Glutamatergic neuron (in vitro differentiated cells): Measurements from ENCODE around the gene GYG1. TPM values are rescaled to one million over a fixed set of nuclear protein-coding genes. Genes with fewer than 3 reads are reported as not detected.

ENCODE experiments used
- DNase-seq: peaks from one replicate; pipeline ENCODE4 v3.0.0; 2022
- H3K27ac Mint-ChIP-seq: one replicate; pipeline ENCODE4 v1.8.0; 2020; ENCODE audit warnings: mild to moderate bottlenecking, mixed read lengths, inconsistent platforms; ENCODE audit not compliant: unreplicated experiment
- H3K27me3 Mint-ChIP-seq: one replicate; pipeline ENCODE4 v1.8.0; 2020; ENCODE audit warnings: mild to moderate bottlenecking, moderate library complexity, mixed read lengths, inconsistent platforms; ENCODE audit not compliant: unreplicated experiment
- H3K36me3 Mint-ChIP-seq: one replicate; pipeline ENCODE4 v1.8.0; 2020; ENCODE audit warnings: mild to moderate bottlenecking, mixed read lengths, inconsistent platforms; ENCODE audit not compliant: unreplicated experiment
- H3K4me1 Mint-ChIP-seq: one replicate; pipeline ENCODE4 v1.8.0; 2020; ENCODE audit warnings: mild to moderate bottlenecking, low read depth, mixed read lengths, inconsistent platforms; ENCODE audit not compliant: unreplicated experiment
- H3K4me3 Mint-ChIP-seq: one replicate; pipeline ENCODE4 v1.8.0; 2020; ENCODE audit warnings: mild to moderate bottlenecking, mixed read lengths, inconsistent platforms; ENCODE audit not compliant: unreplicated experiment
- H3K9me3 Mint-ChIP-seq: one replicate; pipeline ENCODE4 v1.8.0; 2020; ENCODE audit warnings: mild to moderate bottlenecking, moderate library complexity, mixed read lengths, inconsistent platforms; ENCODE audit not compliant: unreplicated experiment
- total RNA-seq: library from RNA; stranded (reverse); fragmentation: NEBNext Ultra II Directional; extraction: Animal tissue kit (Norgen Biotek cat#: 25700); gene quantifications from one replicate; pipeline ENCODE4 v1.2.1, GENCODE V29; 2021; ENCODE audit not compliant: unreplicated experiment
- TF ChIP-seq, protein P1 (sequence below): fragments of 200-600 bp; sonication (generic); IDR thresholded peaks from one replicate; pipeline ENCODE4 v1.5.0; 2021; ENCODE audit not compliant: partially characterized antibody, unreplicated experiment

Gene GYG1
- total RNA-seq, 1 donor from 2014 or later: 27.3 TPM

DNA sequence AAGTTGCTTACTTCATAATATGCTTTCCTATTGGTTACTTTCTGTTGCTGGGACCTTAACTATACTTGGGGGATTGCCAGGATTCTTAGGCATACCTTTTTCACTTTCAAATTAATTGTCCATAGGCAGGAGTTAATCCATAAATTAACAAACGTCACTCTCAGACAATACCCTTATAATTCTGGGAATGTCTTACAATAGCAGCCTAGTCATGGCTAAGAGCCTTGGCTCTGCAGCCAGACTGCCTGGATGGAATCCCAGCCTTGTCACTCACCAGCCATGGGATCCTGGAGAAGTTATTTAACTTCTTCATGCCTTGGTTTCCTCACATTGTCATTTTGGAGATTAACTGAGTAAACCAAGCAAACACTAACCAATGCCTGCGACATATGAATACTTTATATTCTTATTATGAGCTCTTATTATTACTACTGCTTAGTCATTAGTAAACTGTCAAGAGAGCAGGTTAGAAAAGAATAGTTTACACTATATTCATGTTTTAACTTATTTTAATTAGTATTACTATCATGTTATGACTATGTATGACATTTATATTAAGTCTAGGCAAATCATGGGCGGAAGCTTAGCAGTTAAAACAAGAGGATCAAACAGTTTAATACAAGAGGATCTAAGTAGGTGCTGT lies 29.0 kb downstream of the GYG1 start:
- Mint-ChIP-seq H3K4me3 (no peak overlapping the region), H3K27me3 (no peaks in the 10 kb centered on the region), H3K36me3 (peaks cover 22% of the 10 kb centered on the region), H3K9me3 (no peaks in the 10 kb centered on the region), H3K27ac (no peak overlapping the region), H3K4me1 (peaks cover 2% of the 10 kb centered on the region)
- DNase-seq: no peak
- TF ChIP-seq, protein P1, sequence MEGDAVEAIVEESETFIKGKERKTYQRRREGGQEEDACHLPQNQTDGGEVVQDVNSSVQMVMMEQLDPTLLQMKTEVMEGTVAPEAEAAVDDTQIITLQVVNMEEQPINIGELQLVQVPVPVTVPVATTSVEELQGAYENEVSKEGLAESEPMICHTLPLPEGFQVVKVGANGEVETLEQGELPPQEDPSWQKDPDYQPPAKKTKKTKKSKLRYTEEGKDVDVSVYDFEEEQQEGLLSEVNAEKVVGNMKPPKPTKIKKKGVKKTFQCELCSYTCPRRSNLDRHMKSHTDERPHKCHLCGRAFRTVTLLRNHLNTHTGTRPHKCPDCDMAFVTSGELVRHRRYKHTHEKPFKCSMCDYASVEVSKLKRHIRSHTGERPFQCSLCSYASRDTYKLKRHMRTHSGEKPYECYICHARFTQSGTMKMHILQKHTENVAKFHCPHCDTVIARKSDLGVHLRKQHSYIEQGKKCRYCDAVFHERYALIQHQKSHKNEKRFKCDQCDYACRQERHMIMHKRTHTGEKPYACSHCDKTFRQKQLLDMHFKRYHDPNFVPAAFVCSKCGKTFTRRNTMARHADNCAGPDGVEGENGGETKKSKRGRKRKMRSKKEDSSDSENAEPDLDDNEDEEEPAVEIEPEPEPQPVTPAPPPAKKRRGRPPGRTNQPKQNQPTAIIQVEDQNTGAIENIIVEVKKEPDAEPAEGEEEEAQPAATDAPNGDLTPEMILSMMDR: no peak

DNA sequence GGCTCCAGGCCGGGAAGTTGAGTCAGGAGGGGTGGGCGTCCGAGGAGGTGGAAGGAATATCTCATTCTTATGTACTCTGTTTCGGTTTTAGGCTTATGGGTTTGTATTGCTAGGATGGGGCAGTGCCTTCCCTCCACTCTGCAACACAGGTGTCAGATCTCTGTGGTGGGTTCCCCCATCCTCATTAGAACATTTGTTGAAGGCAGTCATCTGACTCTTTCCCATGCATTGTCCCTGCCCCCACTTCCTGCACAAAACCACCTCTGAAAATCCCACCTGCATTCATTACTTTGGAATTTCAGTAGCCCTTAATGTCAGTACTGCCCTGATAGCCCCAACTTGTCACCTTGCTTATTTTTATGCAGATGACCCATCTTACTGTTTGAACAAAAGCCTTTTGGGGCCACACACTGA lies 29.5 kb downstream of the GYG1 start:
- DNase-seq: no peak
- Mint-ChIP-seq H3K4me1 (no peaks in the 10 kb centered on the region), H3K27me3 (no peaks in the 10 kb centered on the region), H3K27ac (no peak overlapping the region), H3K36me3 (peaks cover 18% of the 10 kb centered on the region), H3K4me3 (no peak overlapping the region), H3K9me3 (no peaks in the 10 kb centered on the region)
- TF ChIP-seq, protein P1: no peak

DNA sequence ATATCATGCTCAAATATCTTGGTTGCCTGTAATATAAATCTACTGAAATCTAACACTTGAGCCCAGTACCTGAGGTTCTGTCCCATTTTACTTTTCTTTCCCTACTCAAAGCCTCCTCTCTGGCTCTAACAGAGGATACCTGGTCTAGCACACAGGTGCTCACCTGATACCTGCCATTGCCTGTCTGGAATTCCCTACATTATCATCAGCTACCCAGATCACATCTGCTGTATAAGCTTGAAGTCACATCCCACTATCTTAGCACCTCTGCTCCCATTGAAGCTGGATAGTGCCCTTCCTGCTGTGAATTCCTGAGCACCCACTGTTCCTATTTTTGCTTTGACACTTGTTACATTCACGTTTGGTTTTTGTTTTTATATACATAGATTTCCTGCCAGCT lies 30.5 kb downstream of the GYG1 start:
- peaks cover 18% of the 10 kb centered on the region for H3K36me3 Mint-ChIP-seq
- H3K4me1 Mint-ChIP-seq: peaks cover 1% of the 10 kb centered on the region
- TF ChIP-seq, protein P1: no peak
- no peaks in the 10 kb centered on the region for H3K27me3 Mint-ChIP-seq
- H3K4me3 Mint-ChIP-seq: no peak overlapping the region
- no peak overlapping the region for H3K27ac Mint-ChIP-seq
- no peak for DNase-seq
- no peaks in the 10 kb centered on the region for H3K9me3 Mint-ChIP-seq

DNA sequence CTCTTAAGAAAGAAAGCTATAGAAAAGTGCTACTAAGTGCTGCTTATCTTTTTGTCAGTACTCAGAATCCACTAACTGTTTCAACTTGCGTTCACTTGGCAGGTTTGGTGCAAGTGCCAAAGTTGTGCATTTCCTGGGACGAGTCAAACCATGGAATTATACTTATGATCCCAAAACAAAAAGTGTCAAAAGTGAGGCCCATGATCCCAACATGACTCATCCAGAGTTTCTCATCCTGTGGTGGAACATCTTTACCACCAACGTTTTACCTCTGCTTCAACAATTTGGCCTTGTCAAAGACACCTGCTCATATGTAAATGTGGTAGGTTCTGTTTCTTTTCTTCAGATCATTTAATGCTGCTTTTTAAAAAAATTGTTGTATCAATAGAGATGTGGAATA lies 32.6 kb downstream of the GYG1 start:
- peaks cover 18% of the 10 kb centered on the region for H3K36me3 Mint-ChIP-seq
- no peaks in the 10 kb centered on the region for H3K27me3 Mint-ChIP-seq
- H3K4me3 Mint-ChIP-seq: no peak overlapping the region
- H3K27ac Mint-ChIP-seq: no peak overlapping the region
- no peaks in the 10 kb centered on the region for H3K9me3 Mint-ChIP-seq
- TF ChIP-seq, protein P1: no peak
- DNase-seq: no peak
- H3K4me1 Mint-ChIP-seq: peaks cover 1% of the 10 kb centered on the region

DNA sequence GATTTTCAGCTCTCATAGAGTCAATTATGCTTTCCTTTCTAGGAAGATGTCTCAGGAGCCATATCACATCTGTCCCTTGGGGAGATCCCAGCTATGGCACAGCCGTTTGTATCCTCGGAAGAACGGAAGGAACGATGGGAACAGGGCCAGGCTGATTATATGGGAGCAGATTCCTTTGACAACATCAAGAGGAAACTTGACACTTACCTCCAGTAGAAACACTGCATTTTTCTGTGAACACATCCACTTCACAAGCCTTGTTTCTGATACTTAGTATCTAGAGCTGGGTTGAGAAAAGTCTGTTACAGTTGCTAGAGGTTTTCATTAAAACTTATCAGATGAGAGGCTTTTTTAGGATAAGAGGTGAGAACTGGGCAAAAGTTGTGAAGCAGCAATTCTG lies 35.4 kb downstream of the GYG1 start:
- TF ChIP-seq, protein P1: no peak
- no peaks in the 10 kb centered on the region for H3K9me3 Mint-ChIP-seq
- peaks cover 18% of the 10 kb centered on the region for H3K36me3 Mint-ChIP-seq
- peaks cover 1% of the 10 kb centered on the region for H3K4me1 Mint-ChIP-seq
- no peak overlapping the region for H3K27ac Mint-ChIP-seq
- no peak overlapping the region for H3K4me3 Mint-ChIP-seq
- no peak for DNase-seq
- no peaks in the 10 kb centered on the region for H3K27me3 Mint-ChIP-seq
